COR-L47 (cell line): ENCODE measurements around the gene PHF20.
"Not testable (repeated sequence)": the region's sequence is repeated elsewhere in the genome, so short reads cannot be mapped to it uniquely, and the experiment has no call there.

Source experiments
- DNase-seq: peaks from one replicate; lab custom pipeline; 2025; lab: John Stamatoyannopoulos, UW

PHF20 gene

GRCh38 chr20:35978041-35978513 is 206.3 kb downstream of the PHF20 start:
- no peak for DNase-seq

GRCh38 chr20:35979544-35979943 is 207.7 kb downstream of the PHF20 start:
- no peak for DNase-seq

GRCh38 chr20:35981969-35982368 is 210.2 kb downstream of the PHF20 start:
- no peak for DNase-seq

- no peak for DNase-seq
These were observed 212.6 kb downstream of the PHF20 start for GRCh38 chr20:35984382-35984781.

GRCh38 chr20:35985806-35986205 is 214.0 kb downstream of the PHF20 start:
- DNase-seq, result peak; percentile 9

GRCh38 chr20:35988910-35989463 is 217.2 kb downstream of the PHF20 start:
- DNase-seq, result no peak

- peak; percentile 5 for DNase-seq
These were observed 219.4 kb downstream of the PHF20 start for GRCh38 chr20:35991142-35991771.

- DNase-seq, result peak; percentile 48
These were observed 221.0 kb downstream of the PHF20 start for GRCh38 chr20:35992713-35993335.

- peak; percentile 84 for DNase-seq
These were observed 223.2 kb downstream of the PHF20 start for GRCh38 chr20:35994994-35995453.

GRCh38 chr20:35996492-35996891 is 224.7 kb downstream of the PHF20 start:
- not testable (repeated sequence) for DNase-seq
